OCI-LY1 (cell line): ENCODE measurements around the gene UNC5A.
"Not testable (repeated sequence)": the region's sequence is repeated elsewhere in the genome, so short reads cannot be mapped to it uniquely, and the experiment has no call there.

Experiments
- CTCF ChIP-seq: fragments of 200-600 bp; sonication (generic), shearing (Covaris generic); IDR thresholded peaks from 2 replicates; pipeline ENCODE4 v1.5.1; 2017; ENCODE audit warnings: mild to moderate bottlenecking, antibody characterized with exemption, low read length, moderate library complexity, mixed read lengths
- EZH2 ChIP-seq: fragments of 200-600 bp; sonication (generic), shearing (Covaris generic); IDR thresholded peaks from 2 replicates; pipeline ENCODE4 v1.8.0; 2017; ENCODE audit warnings: borderline replicate concordance, mixed run types, mild to moderate bottlenecking, antibody characterized with exemption, low read length, moderate library complexity, mixed read lengths

- TF ChIP-seq CTCF, EZH2: not testable (repeated sequence)
These were observed 62.2 kb downstream of the UNC5A start for GRCh38 chr5:176872586-176872985.
